ENCODE data around the gene ZBP1. TPM values are rescaled to one million over a fixed set of nuclear protein-coding genes. Genes with fewer than 3 reads are reported as not detected.

The ZBP1 gene
- total RNA-seq, 4 donors from 2014 or later, result 0.80 TPM; not detected in 3

Other genes starting within 250 kb of the ZBP1 start
- 10 to 100 TPM in 3 of 4 donors, 1 to 10 TPM in 1; 8.7 to 16.7 (median 12.8) TPM for gene RBM38, start 229.0 kb downstream of the ZBP1 start, total RNA-seq
- not detected for gene CTCFL, start 95.3 kb downstream of the ZBP1 start, total RNA-seq
- gene PCK1, start 59.3 kb downstream of the ZBP1 start, total RNA-seq, result 1 to 10 TPM; 2.2 to 6.3 (median 5.2) TPM
- gene PMEPA1, start 89.6 kb upstream of the ZBP1 start, total RNA-seq, result 10 to 100 TPM in 3 of 4 donors, 1 to 10 TPM in 1; 9.5 to 20.4 (median 16.2) TPM